NCI-H510A treated with DMSO at 0.1 percent for 48 hours (cell line): ENCODE measurements around the gene CTDSPL.

Source experiments
- DNase-seq: peaks from one replicate; lab custom pipeline; 2025; lab: John Stamatoyannopoulos, UW

CTDSPL gene

GRCh38 chr3:37943631-37944314, 82.1 kb downstream of the CTDSPL start:
- DNase-seq, result no peak

DNA sequence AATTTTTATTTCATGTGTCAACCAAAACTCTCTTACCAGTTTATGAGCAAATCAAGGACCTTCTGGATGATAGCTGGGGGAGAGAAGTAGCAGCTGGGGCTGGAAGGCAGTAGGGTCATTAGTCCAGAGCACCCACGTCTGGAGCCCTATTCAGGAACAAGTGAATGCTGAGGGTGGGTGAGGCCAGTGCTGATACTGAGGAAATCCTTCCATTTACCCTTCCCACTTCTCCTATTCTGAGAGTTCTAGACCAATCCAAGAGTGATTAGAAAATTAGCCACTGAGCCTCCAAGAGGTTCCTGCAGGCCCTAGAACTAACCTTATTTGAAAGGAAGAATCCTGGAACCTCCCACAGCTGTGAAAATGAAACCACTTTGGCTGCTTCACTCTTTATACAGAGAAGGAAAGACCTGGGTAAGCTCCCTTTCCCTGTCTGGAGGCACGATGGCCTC, 82.7 kb downstream of the CTDSPL start:
- no peak for DNase-seq

DNA sequence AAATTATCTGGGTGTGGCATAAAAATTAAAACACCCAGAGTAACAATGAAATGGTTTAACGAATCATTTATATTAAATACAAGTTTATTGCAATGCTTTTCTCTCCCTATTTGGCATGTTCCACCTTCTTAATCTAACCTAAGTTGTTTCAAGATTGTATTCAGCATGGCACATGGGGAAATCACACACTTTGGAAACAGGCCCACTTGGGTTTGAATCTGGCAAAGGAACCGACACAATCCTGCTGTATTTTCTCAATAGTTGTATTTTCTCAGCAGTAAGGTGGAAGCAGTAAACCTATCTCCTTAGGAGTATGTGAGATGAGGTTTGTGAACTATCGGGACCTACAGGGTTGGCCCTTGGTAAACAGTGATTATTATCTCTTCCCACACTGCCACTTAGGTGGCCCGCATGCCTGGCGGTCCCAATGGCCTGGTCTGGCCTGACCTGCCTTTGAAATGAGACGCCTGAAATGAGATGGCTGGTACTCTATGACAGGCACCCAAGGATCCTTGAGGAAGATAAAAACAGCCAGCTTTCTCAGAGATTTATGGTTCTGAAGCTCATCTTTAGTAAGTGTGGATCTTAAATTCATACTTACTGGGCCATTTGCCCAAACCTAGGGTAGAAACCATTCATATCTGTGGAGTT, 83.6 kb downstream of the CTDSPL start:
- no peak for DNase-seq

- DNase-seq, result no peak
Observed at GRCh38 chr3:37945807-37946530, 84.3 kb downstream of the CTDSPL start.

GRCh38 chr3:37946531-37946889, 84.8 kb downstream of the CTDSPL start:
- no peak for DNase-seq

- no peak for DNase-seq
Observed at GRCh38 chr3:37949866-37950265, 88.2 kb downstream of the CTDSPL start.

DNA sequence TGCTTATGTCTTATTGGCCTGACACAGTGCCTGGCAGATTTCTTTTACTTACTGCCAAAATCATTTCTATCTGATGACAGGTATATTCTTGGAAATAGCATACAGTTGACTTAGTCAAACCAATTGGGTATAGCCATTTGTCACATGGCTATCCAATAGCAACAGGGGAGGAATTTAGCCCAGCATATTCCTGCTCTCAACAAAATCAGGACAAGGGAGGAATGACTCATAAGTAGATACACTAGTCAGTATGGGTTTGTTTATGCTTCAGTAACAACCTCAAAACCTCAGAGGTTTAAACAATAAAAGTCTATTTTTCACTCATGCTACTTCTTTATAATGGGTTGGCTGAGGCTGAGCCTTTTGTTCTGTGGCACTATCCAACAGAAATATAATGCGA, 90.9 kb downstream of the CTDSPL start:
- DNase-seq, result no peak

DNA sequence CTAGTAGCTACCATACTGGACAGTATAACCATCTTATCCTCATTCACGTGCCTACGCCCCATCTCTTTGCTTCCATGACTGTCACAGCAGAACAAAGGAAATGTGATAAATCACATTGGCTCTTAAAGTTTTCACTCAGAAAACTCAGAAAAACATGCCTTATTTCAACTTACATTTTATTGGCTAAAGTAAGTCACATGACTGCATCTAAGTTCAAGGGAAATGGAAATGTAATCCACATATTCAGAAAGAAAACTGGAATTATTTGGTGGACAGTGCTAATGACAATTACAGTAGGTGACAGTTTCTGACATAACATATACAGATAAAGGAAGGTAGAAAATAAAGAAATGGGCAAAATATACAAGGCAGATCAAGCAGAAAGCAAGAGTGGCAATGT, 91.5 kb downstream of the CTDSPL start:
- DNase-seq, result no peak

- no peak for DNase-seq
Observed at GRCh38 chr3:37953707-37954394, 92.2 kb downstream of the CTDSPL start.

DNA sequence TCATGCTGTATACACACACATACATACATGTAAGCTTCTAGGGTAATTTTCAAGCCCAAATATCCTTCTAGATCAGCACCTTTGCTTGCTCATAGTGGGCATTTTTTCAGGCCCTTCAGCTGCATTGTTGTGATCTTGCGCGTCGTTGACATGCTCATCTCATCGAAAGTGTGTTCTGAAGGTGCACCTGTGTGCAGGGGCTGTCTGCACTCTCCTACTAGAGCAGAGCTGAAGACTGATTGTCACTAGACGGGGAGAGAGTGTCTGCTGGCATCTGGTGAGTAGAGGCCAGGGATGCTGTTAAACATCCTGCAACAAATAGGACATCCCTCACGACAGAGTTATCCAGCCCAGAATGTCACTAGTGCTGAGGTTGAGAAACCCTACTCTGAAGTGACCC, 93.2 kb downstream of the CTDSPL start:
- DNase-seq, result no peak

GRCh38 chr3:37955918-37956707, 94.4 kb downstream of the CTDSPL start:
- DNase-seq, result no peak

- DNase-seq, result no peak
Observed at GRCh38 chr3:37956723-37957538, 95.3 kb downstream of the CTDSPL start.

DNA sequence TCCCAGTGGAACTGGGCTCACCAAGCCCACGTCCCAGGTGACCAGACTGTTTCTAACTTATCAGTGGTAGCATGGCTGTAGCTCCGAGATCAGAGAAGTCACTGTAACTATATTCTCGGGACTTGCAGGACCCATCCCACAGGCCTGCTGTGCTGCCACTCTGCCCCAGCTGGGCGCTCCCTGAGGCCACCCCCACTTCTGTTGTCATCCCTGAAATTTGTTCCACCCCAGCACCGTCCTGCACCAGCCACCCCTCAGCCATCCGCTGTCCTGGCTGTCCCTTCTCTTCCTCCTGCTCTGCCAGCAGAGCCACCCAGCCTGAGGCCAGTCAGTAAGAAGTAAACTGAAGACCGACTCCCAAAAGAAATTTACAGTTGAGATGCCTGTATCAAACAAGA, 95.9 kb downstream of the CTDSPL start:
- no peak for DNase-seq

GRCh38 chr3:37961622-37962431, 100.1 kb downstream of the CTDSPL start:
- DNase-seq, result no peak

DNA sequence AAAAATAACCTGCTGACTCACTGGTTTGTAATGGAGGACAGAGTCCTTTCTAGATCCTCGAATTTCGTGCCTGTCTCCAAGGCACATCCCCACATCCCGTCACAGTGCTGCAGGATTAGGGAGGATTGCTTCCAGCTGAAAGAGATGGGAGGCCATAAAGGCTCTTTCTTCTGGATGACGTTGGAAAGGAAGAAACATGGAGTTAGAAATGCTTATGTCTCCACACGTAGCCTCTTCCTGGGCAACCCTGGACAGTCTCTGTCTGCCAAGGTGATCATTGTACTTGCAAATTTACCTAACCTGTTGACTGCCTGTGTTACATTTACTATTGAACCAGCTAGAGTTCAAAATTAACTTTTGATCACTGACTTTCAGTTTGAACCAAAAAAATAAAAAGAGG, 101.3 kb downstream of the CTDSPL start:
- DNase-seq, result no peak

- no peak for DNase-seq
Observed at GRCh38 chr3:37963635-37964034, 102.0 kb downstream of the CTDSPL start.

GRCh38 chr3:37964146-37964545, 102.5 kb downstream of the CTDSPL start:
- no peak for DNase-seq

DNA sequence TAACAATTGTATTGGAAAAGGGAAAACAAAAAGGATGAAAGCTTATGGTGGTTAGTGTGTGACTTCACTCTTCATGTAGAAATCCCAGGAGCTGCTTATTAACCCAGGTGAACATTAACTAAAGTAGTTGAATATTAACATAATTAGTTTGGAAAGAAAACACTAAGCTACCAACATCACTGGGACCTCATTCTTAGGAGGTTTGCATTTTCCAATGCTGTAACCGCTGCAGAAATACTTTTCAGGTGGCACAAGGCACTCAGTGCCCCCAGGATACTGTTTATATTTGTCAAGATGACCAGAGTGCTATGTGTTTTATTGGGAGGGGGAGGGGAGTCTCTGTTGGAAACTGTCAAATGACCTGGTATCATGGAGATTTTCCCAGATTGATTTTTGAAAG, 103.0 kb downstream of the CTDSPL start:
- no peak for DNase-seq

- peak; percentile 15 for DNase-seq
Observed at GRCh38 chr3:37967260-37967881, 105.7 kb downstream of the CTDSPL start.

DNA sequence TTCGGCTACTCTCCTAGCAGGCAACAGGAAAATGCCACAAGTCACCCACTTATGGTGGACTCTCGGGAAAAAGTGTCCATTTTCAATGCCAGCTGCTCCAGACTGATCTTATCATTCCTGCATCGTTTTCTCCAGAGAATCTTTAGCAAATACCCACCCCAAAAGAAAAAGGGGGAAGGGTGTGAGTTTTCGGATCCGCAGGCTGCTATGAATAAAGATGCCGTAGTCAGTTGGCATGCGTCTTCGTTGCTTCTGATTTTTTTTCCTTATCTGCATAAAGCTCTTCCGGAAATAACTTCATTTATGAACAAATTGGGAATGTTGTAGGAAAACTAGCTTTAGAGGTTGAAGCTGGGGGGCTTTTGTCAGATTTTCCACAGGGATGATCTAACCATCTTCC, 106.5 kb downstream of the CTDSPL start:
- DNase-seq, result no peak
